SK-N-SH (cell line): ENCODE data around the gene NDUFB2. TPM values are rescaled to one million over a fixed set of nuclear protein-coding genes. Genes with fewer than 3 reads are reported as not detected.
A peak's percentile ranks its signal among the peaks of the same experiment; 100 is the strongest.

Source experiments
- CTCF ChIA-PET: fragments of 300-600, 350-600 bp; formaldehyde crosslinking; extraction: SDS; loops from one replicate; lab custom pipeline; 2021; lab: Yijun Ruan, JAX
- POLR2A ChIA-PET: fragments of 350-600 bp; sonication (Branson Sonifier 250); formaldehyde crosslinking; extraction: SDS; loops from one replicate; lab custom pipeline; 2020; ENCODE audit warnings: antibody characterized with exemption, inconsistent platforms; lab: Yijun Ruan, JAX
- DNase-seq: peaks from one replicate; pipeline ENCODE4 v3.0.0; 2012
- H2AFZ ChIP-seq: fragments of 200-600 bp; sonication (generic); 2 replicates; pipeline ENCODE4 v1.8.1; 2016; ENCODE audit warnings: antibody characterized with exemption, mild to moderate bottlenecking, low read depth
- H3F3A ChIP-seq: fragments of 200-600 bp; sonication (generic); replicated peaks from 2 replicates; pipeline ENCODE3; 2016; ENCODE audit warnings: antibody characterized with exemption, mild to moderate bottlenecking; ENCODE audit not compliant: insufficient read depth
- H3K27ac ChIP-seq, 2 experiments: fragments of 200-500 bp in 1 of 2; fragments of 200-600 bp in 1 of 2; sonication (Bioruptor generic) in 1 of 2; sonication (generic), shearing (Covaris generic) in 1 of 2; 2 replicates each; pipeline versions ENCODE4 v1.5.1 to v1.6.1; 2014 to 2016; ENCODE audit warnings: low read depth in 2 of 2, inconsistent platforms in 1 of 2, low read length in 1 of 2, mild to moderate bottlenecking in 1 of 2, mixed read lengths in 1 of 2
- H3K27me3 ChIP-seq: fragments of 200-600 bp; sonication (generic), shearing (Covaris generic); 2 replicates; pipeline ENCODE4 v1.6.1; 2016; ENCODE audit warnings: mixed run types; ENCODE audit not compliant: insufficient read depth
- H3K36me3 ChIP-seq, 2 experiments: fragments of 200-500 bp in 1 of 2; fragments of 200-600 bp in 1 of 2; sonication (Bioruptor generic) in 1 of 2; sonication (generic) in 1 of 2; replicated peaks in 1 of 2; 2 replicates each; pipeline versions ENCODE3 to v1.5.1; 2014 to 2016; ENCODE audit warnings: low read length in 1 of 2, mild to moderate bottlenecking in 1 of 2; ENCODE audit not compliant: insufficient read depth in 2 of 2, control insufficient read depth in 1 of 2
- H3K4me1 ChIP-seq, 2 experiments: fragments of 200-500 bp in 1 of 2; fragments of 200-600 bp in 1 of 2; sonication (Bioruptor generic) in 1 of 2; sonication (generic), shearing (Covaris generic) in 1 of 2; 2 replicates each; pipeline versions ENCODE4 v1.5.1 to v1.6.1; 2014 to 2016; ENCODE audit warnings: low read depth in 1 of 2, low read length in 1 of 2, mixed run types in 1 of 2; ENCODE audit not compliant: insufficient read depth in 2 of 2, control insufficient read depth in 1 of 2
- H3K4me2 ChIP-seq: fragments of 200-600 bp; sonication (generic), shearing (Covaris generic); 2 replicates; pipeline ENCODE4 v1.6.1; 2017; ENCODE audit warnings: mixed run types
- H3K4me3 ChIP-seq, 2 experiments: fragments of 200-500 bp in 1 of 2; fragments of 200-600 bp in 1 of 2; sonication (Bioruptor generic) in 1 of 2; sonication (generic), shearing (Covaris generic) in 1 of 2; 2 replicates each; pipeline versions ENCODE4 v1.5.1 to v1.8.1; 2014 to 2016; ENCODE audit warnings: low read depth in 2 of 2, inconsistent platforms in 1 of 2, low read length in 1 of 2, mild to moderate bottlenecking in 1 of 2, mixed read lengths in 1 of 2, moderate library complexity in 1 of 2
- H3K79me2 ChIP-seq: fragments of 200-600 bp; sonication (generic); 2 replicates; pipeline ENCODE4 v1.8.1; 2017; ENCODE audit warnings: mild to moderate bottlenecking; ENCODE audit not compliant: insufficient read depth
- H3K9ac ChIP-seq: fragments of 200-600 bp; sonication (generic); 2 replicates; pipeline ENCODE4 v1.6.1; 2017; ENCODE audit warnings: mixed run types
- H3K9me2 ChIP-seq: fragments of 200-600 bp; sonication (generic); 2 replicates; pipeline ENCODE4 v1.6.1; 2017; ENCODE audit warnings: mixed run types
- H3K9me3 ChIP-seq: fragments of 200-600 bp; sonication (generic); 2 replicates; pipeline ENCODE4 v1.6.1; 2017; ENCODE audit warnings: mixed run types, mild to moderate bottlenecking, moderate library complexity
- H4K20me1 ChIP-seq: fragments of 200-600 bp; sonication (generic); 2 replicates; pipeline ENCODE4 v1.6.1; 2017; ENCODE audit warnings: mild to moderate bottlenecking, mixed run types; ENCODE audit not compliant: insufficient read depth
- CHD2 ChIP-seq: fragments of 150-350 bp; IDR thresholded peaks from 2 replicates; pipeline ENCODE4 v1.6.1; 2018; ENCODE audit warnings: low read length; ENCODE audit not compliant: partially characterized antibody
- CTCF ChIP-seq: fragments of 200-600 bp; sonication (generic); IDR thresholded peaks from 2 replicates; pipeline ENCODE4 v1.6.1; 2017; ENCODE audit warnings: antibody characterized with exemption, mild to moderate bottlenecking, moderate library complexity
- MEF2A ChIP-seq: IDR thresholded peaks from 2 replicates; pipeline ENCODE4 v1.4.0; 2012; ENCODE audit warnings: low read depth, borderline replicate concordance
- NFIC ChIP-seq: IDR thresholded peaks from 2 replicates; pipeline ENCODE4 v1.4.0; 2012; ENCODE audit warnings: borderline replicate concordance
- PBX3 ChIP-seq: IDR thresholded peaks from 2 replicates; pipeline ENCODE4; 2012
- POLR2AphosphoS5 ChIP-seq: IDR thresholded peaks from 2 replicates; pipeline ENCODE4 v1.6.1; 2012; ENCODE audit warnings: low read depth, low read length
- RAD21 ChIP-seq: IDR thresholded peaks from 2 replicates; pipeline ENCODE4 v1.6.1; 2012; ENCODE audit warnings: mild to moderate bottlenecking, low read length
- TAF1 ChIP-seq: IDR thresholded peaks from 2 replicates; pipeline ENCODE4 v1.6.1; 2012; ENCODE audit warnings: low read depth, mild to moderate bottlenecking, low read length, moderate library complexity, borderline replicate concordance
- TCF12 ChIP-seq: IDR thresholded peaks from 2 replicates; pipeline ENCODE4 v1.4.0; 2012
- USF2 ChIP-seq: fragments of 150-350 bp; IDR thresholded peaks from 2 replicates; pipeline ENCODE4 v1.6.1; 2017; ENCODE audit warnings: antibody characterized with exemption, low read length, low read depth, borderline replicate concordance
- ZBTB33 ChIP-seq: IDR thresholded peaks from 2 replicates; pipeline ENCODE4 v1.4.0; 2012; ENCODE audit warnings: low read depth, borderline replicate concordance
- WGBS: methylation state at CpG from one replicate; pipeline ENCODE4 v1.1.6; 2017; ENCODE audit warnings: low lambda C conversion rate; 5-methylcytosine and 5-hydroxymethylcytosine counted together
- polyA plus RNA-seq, 3 experiments: library from polyadenylated mRNA; depleted of rRNA; stranded (reverse); fragments of >200 nt; gene quantifications; 2 replicates each; pipeline ENCODE4 v1.2.3, GENCODE V29; 2012

Gene NDUFB2
- polyA plus RNA-seq, 1 of the 3 experiments (the other 2 are of a cell fraction): 1,214 TPM

- no peak for TF ChIP-seq CTCF
- TF ChIP-seq NFIC: no peak
- no peak for TF ChIP-seq ZBTB33
- TF ChIP-seq PBX3: no peak
- no peak for TF ChIP-seq TCF12
- TF ChIP-seq USF2: no peak
- no peak for TF ChIP-seq POLR2AphosphoS5
- no peak for TF ChIP-seq MEF2A
Measured at GRCh38 chr7:140695381-140695780, 1.1 kb upstream of the NDUFB2 start (continued).

- peaks cover 40% of the 10 kb centered on the region for H3K79me2 ChIP-seq
- no peaks in the 10 kb centered on the region for H3K9me3 ChIP-seq
- peak overlapping the region; percentile 89 for H3K4me2 ChIP-seq
- POLR2A ChIA-PET: interaction anchor here (0.6 to 1.5 kb wide), 12 partner anchors 10 to 1006 kb away, joined by 3 to 10 read pairs (median 4); partner anchors contain the start of genes ADCK2, DENND11 and MRPS33
- peak overlapping the region; percentile 85 for H3K9ac ChIP-seq
- H3K4me3 ChIP-seq: peak overlapping the region; percentile 79 to 95
- no peaks in the 10 kb centered on the region for H3K9me2 ChIP-seq
- H3K27ac ChIP-seq: peak overlapping the region; percentile 87 to 94
- H3K4me1 ChIP-seq: peaks cover 8 to 18% of the 10 kb centered on the region in 2 experiments; a peak in 2 of 4 replicates
- 37% methylated on average over 20 of the region's 23 CpGs for WGBS
- H3K36me3 ChIP-seq: peaks cover 11 to 12% of the 10 kb centered on the region in 2 experiments
- no peaks in the 10 kb centered on the region for H3F3A ChIP-seq
- no peaks in the 10 kb centered on the region; the same call in 1 of the 2 replicates for H4K20me1 ChIP-seq
- CTCF ChIA-PET: interaction anchor here (0.6 to 1.9 kb wide), 6 partner anchors 21 to 909 kb away, joined by 3 to 5 read pairs (median 4); partner anchors contain the start of gene BRAF
- H3K27me3 ChIP-seq: no peaks in the 10 kb centered on the region
- H2AFZ ChIP-seq: peak overlapping the region; percentile 88
- TF ChIP-seq CHD2: peak; percentile 47
- TF ChIP-seq TCF12: peak; percentile 18; the same call in 1 of the 2 replicates
- TF ChIP-seq RAD21: no peak
- peak; percentile 77 for TF ChIP-seq TAF1
- peak; percentile 99 for DNase-seq
Measured at GRCh38 chr7:140696024-140696679, 356 bp upstream of the NDUFB2 start.
